PC-3 (cell line): ENCODE measurements around the gene GAS7.

Source experiments
- CTCF ChIP-seq: fragments of 300-600 bp; sonication (generic); conservative IDR thresholded peaks from 2 replicates; pipeline ENCODE4 v1.5.1; 2017; ENCODE audit warnings: antibody characterized with exemption, low read depth, mild to moderate bottlenecking, low read length
- EZH2 ChIP-seq: fragments of 300-600 bp; sonication (generic); IDR thresholded peaks from one replicate; pipeline ENCODE4 v1.6.1; 2017; ENCODE audit warnings: antibody characterized with exemption, mild to moderate bottlenecking, low read length; ENCODE audit not compliant: unreplicated experiment

DNA sequence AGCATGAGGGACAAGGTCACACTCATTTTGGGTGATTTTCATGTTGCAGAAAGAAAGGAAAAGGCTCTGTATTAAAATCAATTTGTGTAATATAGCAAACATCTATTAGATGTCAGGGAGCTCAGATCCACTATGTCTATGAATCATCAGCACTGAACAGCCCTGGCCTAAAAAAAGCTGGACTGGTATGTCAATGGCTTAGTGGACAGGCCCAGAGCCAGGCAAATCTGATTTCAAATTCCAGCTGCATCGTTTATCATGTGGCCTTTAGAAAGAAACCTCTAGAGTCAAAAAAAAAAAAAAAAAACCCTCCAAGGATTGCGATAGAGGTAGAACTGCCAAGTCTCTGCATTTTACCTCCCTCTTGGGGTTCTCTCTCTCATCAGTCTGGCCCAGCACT is 5.4 kb downstream of the GAS7 start:
- TF ChIP-seq CTCF: no peak
- TF ChIP-seq EZH2: no peak
